NCI-H2196 treated with DMSO at 0.1 percent for 48 hours (cell line): ENCODE measurements around the gene PPFIA2.

ENCODE experiments used
- DNase-seq: peaks from one replicate; lab custom pipeline; 2025; ENCODE audit not compliant: unreplicated experiment; lab: John Stamatoyannopoulos, UW

Gene PPFIA2

GRCh38 chr12:81365284-81365683, 393.9 kb downstream of the PPFIA2 start:
- DNase-seq: no peak

DNA sequence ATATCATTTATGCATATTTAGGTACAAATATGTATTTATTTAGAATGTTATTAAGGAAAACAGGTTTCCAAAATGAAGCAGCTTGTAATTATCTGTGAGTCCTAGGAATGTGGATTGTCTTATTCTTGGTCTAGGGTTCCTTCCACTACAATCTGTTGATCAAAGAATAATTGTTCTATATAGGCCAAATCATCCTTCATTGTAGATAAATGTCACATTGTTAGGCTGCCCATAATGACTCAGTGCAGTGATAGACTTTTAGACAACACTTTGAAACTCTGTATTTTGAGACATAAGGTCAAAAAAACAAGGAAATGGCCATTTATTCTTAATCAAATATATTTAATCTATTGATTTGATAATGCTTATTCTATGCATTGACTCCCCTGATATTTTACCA, 398.2 kb downstream of the PPFIA2 start:
- DNase-seq: no peak

- DNase-seq: no peak
Measured at GRCh38 chr12:81359736-81360135, 399.4 kb downstream of the PPFIA2 start.

- no peak for DNase-seq
Measured at GRCh38 chr12:81354327-81354932, 404.7 kb downstream of the PPFIA2 start.

DNA sequence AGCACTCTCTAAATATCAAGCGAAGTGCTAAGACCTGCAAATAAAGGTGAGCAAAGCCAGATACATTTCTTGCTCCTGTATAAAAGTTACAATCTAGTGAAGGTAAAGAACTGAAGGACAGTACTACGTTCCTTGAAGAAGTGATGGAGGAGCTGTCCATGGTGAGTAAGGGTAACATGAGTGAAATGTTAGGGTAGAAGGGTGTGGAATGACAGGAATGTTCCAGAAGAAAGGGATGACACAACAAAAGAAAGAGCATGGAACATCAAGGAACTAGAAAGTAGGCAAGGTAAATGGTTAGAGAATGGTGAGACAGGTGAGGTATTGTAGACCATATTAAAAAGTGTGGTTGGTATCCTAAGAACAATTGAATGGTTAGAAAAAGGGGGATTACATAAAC, 408.8 kb downstream of the PPFIA2 start:
- no peak for DNase-seq

DNA sequence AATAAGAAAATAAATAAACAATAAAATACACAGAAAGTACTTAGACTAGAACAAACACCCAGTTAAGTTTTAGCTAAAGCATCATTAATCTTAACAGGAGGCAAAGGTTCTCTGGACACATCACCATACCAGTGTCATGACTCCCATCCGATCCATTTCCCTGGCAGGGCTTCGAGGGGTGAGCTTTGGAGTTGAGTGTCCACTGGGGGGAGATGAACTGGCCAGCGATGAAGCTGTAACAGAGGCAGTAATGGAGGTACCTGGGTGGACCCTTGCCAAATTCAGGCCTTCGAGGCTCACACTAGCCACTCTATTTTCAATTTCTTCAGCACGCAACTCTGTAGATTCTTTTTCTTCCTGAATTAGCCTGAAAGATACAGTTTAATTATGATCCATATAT, 411.7 kb downstream of the PPFIA2 start:
- DNase-seq: no peak

DNA sequence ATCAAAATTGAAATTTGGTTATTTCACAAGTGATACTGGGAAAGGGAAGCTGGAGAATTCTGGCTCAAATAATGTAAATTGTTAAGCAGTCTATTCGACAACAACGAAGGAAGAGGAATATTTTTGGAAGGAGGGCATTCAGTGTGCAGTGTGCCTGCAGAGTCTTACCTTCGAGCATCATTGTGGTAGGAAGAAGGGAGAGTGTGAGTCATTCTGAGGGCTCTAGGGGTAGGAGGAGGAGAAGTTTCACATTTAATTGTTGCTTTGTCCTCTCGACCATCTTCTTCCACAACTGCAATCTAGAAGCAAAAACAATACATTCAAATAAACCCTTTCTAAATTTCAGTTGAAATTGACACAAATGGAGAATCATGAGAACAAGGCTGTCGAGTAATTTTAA, 418.2 kb downstream of the PPFIA2 start:
- DNase-seq: no peak

- DNase-seq: no peak
Measured at GRCh38 chr12:81339071-81339470, 420.1 kb downstream of the PPFIA2 start.

GRCh38 chr12:81337886-81338285, 421.3 kb downstream of the PPFIA2 start:
- no peak for DNase-seq

GRCh38 chr12:81333812-81334211, 425.3 kb downstream of the PPFIA2 start:
- no peak for DNase-seq

DNA sequence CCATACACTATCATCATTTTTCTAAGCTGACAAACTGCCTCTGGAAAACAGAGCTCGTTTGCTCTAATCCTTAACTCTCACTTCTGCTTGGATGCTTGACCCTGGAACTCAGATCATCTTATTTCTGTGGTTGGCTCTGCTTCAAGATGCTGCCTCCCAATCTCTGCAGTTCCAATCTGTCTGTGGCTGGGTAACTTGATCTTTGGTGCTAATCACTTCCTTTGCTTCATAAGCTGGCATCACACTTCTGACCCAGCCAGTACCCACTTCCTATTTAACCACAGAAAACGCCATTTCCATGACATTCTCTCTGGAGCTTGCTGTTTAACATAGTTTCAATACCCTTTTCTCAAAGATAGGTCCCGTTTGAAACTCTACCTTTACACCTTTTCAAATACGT, 427.1 kb downstream of the PPFIA2 start:
- no peak for DNase-seq

- DNase-seq: no peak
Measured at GRCh38 chr12:81330480-81330879, 428.7 kb downstream of the PPFIA2 start.

DNA sequence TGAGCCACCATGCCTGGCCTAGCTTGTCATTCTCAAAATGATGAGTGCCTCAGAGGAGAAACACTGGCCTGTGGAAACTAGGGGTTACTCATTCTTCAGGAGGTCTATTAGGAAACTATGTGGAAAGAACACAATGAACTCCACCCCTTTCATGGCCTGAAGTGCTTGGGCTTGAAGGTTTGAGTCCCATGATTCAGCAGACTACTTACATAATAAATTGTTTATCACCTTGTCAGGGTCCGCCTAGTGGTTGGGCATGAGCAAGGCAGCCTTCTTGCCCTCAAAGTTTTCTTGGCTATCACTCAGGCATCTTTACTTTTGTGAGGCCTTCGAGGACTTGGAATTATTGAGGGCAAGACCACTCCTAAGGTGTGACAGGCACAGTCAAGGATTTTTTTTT, 430.1 kb downstream of the PPFIA2 start:
- DNase-seq: no peak

- no peak for DNase-seq
Measured at GRCh38 chr12:81327425-81327824, 431.7 kb downstream of the PPFIA2 start.

DNA sequence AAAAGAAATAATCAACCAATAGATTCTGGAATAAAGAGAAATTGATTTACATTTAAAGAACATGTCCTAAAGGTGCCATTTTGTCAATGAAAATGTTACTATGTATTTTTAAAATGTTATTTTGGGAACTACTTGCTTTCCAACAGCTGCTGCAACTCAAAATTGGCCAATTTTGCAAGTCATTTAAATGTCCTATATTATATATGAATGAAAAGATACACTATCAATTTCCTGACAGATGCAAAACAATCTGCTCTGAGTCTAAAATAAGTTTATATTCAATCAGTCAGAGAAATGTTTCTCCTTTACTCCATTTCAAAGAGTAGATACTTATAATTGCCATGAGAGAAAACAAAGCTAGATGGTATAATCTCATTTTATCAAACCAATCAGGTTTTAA, 434.1 kb downstream of the PPFIA2 start:
- DNase-seq: no peak

DNA sequence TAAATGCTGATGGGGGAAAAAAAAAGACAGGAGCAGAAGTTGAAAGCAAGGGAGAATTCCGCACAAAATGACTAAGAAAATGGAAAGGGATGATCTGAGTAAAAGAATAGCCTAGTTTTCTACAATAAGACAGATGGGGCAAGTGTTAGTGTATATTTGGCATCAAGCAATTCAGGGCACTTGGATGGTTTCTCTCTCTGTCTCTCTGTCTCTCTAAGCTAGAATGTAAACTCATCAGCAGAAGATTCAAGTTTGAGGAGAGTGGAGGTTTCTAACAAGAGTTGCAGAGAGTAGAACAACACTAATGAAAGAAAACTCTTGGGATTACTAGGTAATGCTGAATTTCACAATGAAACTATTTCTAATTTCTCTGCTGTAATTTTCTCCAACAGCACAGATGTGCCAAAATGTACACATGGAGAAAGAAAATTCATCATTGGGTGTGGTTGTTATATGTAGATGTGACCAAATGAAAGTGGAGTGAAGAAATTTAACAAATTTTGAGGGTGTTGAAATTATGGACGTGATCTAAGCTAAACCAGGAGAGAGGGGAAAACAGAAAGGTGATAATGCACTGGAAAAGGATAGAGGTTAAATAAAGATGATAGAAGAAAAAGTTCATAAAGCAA, 444.1 kb downstream of the PPFIA2 start:
- DNase-seq: no peak

DNA sequence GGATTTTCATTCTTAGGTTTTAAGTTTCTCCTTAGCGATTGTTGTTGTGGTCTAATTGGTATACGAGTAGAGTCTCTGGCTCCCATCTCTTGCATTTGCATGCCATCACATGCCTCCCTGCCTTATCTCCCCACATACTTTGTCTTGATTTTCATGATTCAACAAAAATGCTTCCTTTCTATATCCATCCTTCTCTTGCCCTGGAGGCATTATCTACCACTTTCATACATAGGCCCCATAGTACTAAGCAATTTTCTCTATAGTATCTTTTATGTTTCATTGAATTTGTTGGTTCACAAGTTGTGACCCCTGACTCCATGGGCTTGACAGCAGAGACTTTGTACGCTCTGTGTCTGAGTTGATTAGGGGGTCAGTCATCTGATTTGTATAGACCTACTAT, 455.2 kb downstream of the PPFIA2 start:
- DNase-seq: no peak

DNA sequence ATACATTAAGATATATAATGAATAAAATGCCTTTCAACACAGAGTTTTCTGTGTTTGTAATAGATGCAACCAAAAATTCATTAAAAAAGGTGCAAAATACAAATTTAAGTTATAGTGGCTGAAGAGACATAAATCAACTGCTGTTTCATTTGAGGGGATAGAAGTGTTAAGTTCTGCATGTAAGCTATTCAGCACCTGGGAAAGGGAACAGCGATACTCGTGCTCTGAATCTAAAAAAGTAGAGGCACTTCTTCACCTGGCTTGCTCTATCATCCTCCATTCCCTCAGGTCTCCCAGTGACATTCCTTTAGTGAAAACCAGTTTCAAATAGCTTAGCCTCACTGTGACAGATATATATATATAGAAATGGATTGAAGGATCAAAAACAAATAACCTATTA, 458.7 kb downstream of the PPFIA2 start:
- DNase-seq: no peak

DNA sequence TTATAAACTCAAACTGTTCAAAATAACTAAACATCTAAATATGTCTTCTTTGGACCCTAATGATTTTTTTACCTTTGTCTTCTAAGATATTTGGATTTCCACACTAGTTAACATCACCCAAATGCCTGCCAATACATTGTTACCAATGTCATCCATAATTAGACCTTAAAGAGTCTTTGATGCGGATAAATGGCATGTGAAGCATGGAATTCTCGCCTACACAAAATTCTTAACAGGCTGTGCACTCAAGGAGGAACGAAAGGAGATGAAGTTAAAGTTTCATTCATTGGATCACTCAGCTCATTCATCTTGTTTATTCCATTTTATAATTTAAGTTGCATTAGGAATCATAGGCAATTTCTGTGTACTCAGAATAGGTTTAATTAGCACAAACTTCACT, 461.5 kb downstream of the PPFIA2 start:
- no peak for DNase-seq

- DNase-seq: no peak
Measured at GRCh38 chr12:81296556-81297305, 462.4 kb downstream of the PPFIA2 start.

- no peak for DNase-seq
Measured at GRCh38 chr12:81295251-81295650, 463.9 kb downstream of the PPFIA2 start.
